Measurements from ENCODE around the gene KCNJ15.

KCNJ15 gene

GRCh38 chr21:38282921-38283320 lies 26.1 kb downstream of the KCNJ15 start:
- Histone ChIP-seq H3K36me3 (ENCODE audit: control insufficient read depth in 5 of 5, insufficient read depth in 5 of 5, low read length in 5 of 5) (no peaks in the 10 kb centered on the region), H3K9me3 (ENCODE audit: control insufficient read depth in 5 of 5, low read length in 5 of 5) (no peaks in the 10 kb centered on the region), H3K27ac (ENCODE audit: low read depth, low read length) (no peak overlapping the region), H3K27me3 (ENCODE audit: control insufficient read depth in 5 of 5, insufficient read depth in 4 of 5, low read length in 5 of 5) (peaks cover 0 to 4% (median 2%) of the 10 kb centered on the region in 5 donors), H3K4me3 (ENCODE audit: low read depth in 1 of 5, low read length in 5 of 5) (no peak overlapping the region), H3K9ac (ENCODE audit: low read length in 5 of 5) (peak overlapping the region in 1 of 5 donors; percentile 43), H3K4me1 (ENCODE audit: control insufficient read depth in 5 of 5, insufficient read depth in 5 of 5, low read length in 5 of 5) (peaks cover 0 to 14% (median 6%) of the 10 kb centered on the region in 5 donors)

- peaks cover 0 to 12% (median 6%) of the 10 kb centered on the region in 5 donors for H3K4me1 ChIP-seq (ENCODE audit: control insufficient read depth in 5 of 5, insufficient read depth in 5 of 5, low read length in 5 of 5)
- no peak overlapping the region for H3K9ac ChIP-seq (ENCODE audit: low read length in 5 of 5)
- no peaks in the 10 kb centered on the region for H3K36me3 ChIP-seq (ENCODE audit: control insufficient read depth in 5 of 5, insufficient read depth in 5 of 5, low read length in 5 of 5)
- no peak overlapping the region for H3K27ac ChIP-seq (ENCODE audit: low read depth, low read length)
- H3K9me3 ChIP-seq (ENCODE audit: control insufficient read depth in 5 of 5, low read length in 5 of 5): no peaks in the 10 kb centered on the region
- H3K4me3 ChIP-seq (ENCODE audit: low read depth in 1 of 5, low read length in 5 of 5): no peak overlapping the region
- peaks cover 0 to 4% (median 0%) of the 10 kb centered on the region in 5 donors for H3K27me3 ChIP-seq (ENCODE audit: control insufficient read depth in 5 of 5, insufficient read depth in 4 of 5, low read length in 5 of 5)
Measured at GRCh38 chr21:38284216-38284615, 27.4 kb downstream of the KCNJ15 start.

GRCh38 chr21:38286739-38287471 lies 30.1 kb downstream of the KCNJ15 start:
- Histone ChIP-seq H3K36me3 (ENCODE audit: control insufficient read depth in 5 of 5, insufficient read depth in 5 of 5, low read length in 5 of 5) (no peaks in the 10 kb centered on the region), H3K9ac (ENCODE audit: low read length in 5 of 5) (no peak overlapping the region), H3K4me1 (ENCODE audit: control insufficient read depth in 5 of 5, insufficient read depth in 5 of 5, low read length in 5 of 5) (peaks cover 0 to 12% (median 6%) of the 10 kb centered on the region in 5 donors), H3K27ac (ENCODE audit: low read depth, low read length) (no peak overlapping the region), H3K4me3 (ENCODE audit: low read depth in 1 of 5, low read length in 5 of 5) (no peak overlapping the region), H3K27me3 (ENCODE audit: control insufficient read depth in 5 of 5, insufficient read depth in 4 of 5, low read length in 5 of 5) (peaks cover 0 to 4% (median 0%) of the 10 kb centered on the region in 5 donors), H3K9me3 (ENCODE audit: control insufficient read depth in 5 of 5, low read length in 5 of 5) (no peaks in the 10 kb centered on the region)

GRCh38 chr21:38287476-38287875 lies 30.7 kb downstream of the KCNJ15 start:
- Histone ChIP-seq H3K27me3 (ENCODE audit: control insufficient read depth in 5 of 5, insufficient read depth in 4 of 5, low read length in 5 of 5) (peaks cover 0 to 4% (median 0%) of the 10 kb centered on the region in 5 donors), H3K9me3 (ENCODE audit: control insufficient read depth in 5 of 5, low read length in 5 of 5) (no peaks in the 10 kb centered on the region), H3K36me3 (ENCODE audit: control insufficient read depth in 5 of 5, insufficient read depth in 5 of 5, low read length in 5 of 5) (no peaks in the 10 kb centered on the region), H3K4me1 (ENCODE audit: control insufficient read depth in 5 of 5, insufficient read depth in 5 of 5, low read length in 5 of 5) (peaks cover 0 to 12% (median 6%) of the 10 kb centered on the region in 5 donors), H3K27ac (ENCODE audit: low read depth, low read length) (no peak overlapping the region), H3K4me3 (ENCODE audit: low read depth in 1 of 5, low read length in 5 of 5) (no peak overlapping the region), H3K9ac (ENCODE audit: low read length in 5 of 5) (no peak overlapping the region)

- no peak overlapping the region for H3K9ac ChIP-seq (ENCODE audit: low read length in 5 of 5)
- H3K27me3 ChIP-seq (ENCODE audit: control insufficient read depth in 5 of 5, insufficient read depth in 4 of 5, low read length in 5 of 5): no peaks in the 10 kb centered on the region
- no peaks in the 10 kb centered on the region for H3K36me3 ChIP-seq (ENCODE audit: control insufficient read depth in 5 of 5, insufficient read depth in 5 of 5, low read length in 5 of 5)
- no peak overlapping the region for H3K4me3 ChIP-seq (ENCODE audit: low read depth in 1 of 5, low read length in 5 of 5)
- H3K27ac ChIP-seq (ENCODE audit: low read depth, low read length): no peak overlapping the region
- peaks cover 0 to 11% (median 0%) of the 10 kb centered on the region in 5 donors for H3K4me1 ChIP-seq (ENCODE audit: control insufficient read depth in 5 of 5, insufficient read depth in 5 of 5, low read length in 5 of 5)
- H3K9me3 ChIP-seq (ENCODE audit: control insufficient read depth in 5 of 5, low read length in 5 of 5): no peaks in the 10 kb centered on the region
Measured at GRCh38 chr21:38289705-38290485, 33.1 kb downstream of the KCNJ15 start.

GRCh38 chr21:38290809-38291208 lies 34.0 kb downstream of the KCNJ15 start:
- Histone ChIP-seq H3K27me3 (ENCODE audit: control insufficient read depth in 5 of 5, insufficient read depth in 4 of 5, low read length in 5 of 5) (no peaks in the 10 kb centered on the region), H3K9me3 (ENCODE audit: control insufficient read depth in 5 of 5, low read length in 5 of 5) (no peaks in the 10 kb centered on the region), H3K4me3 (ENCODE audit: low read depth in 1 of 5, low read length in 5 of 5) (no peak overlapping the region), H3K9ac (ENCODE audit: low read length in 5 of 5) (no peak overlapping the region), H3K4me1 (ENCODE audit: control insufficient read depth in 5 of 5, insufficient read depth in 5 of 5, low read length in 5 of 5) (peaks cover 0 to 16% (median 2%) of the 10 kb centered on the region in 5 donors), H3K27ac (ENCODE audit: low read depth, low read length) (no peak overlapping the region), H3K36me3 (ENCODE audit: control insufficient read depth in 5 of 5, insufficient read depth in 5 of 5, low read length in 5 of 5) (no peaks in the 10 kb centered on the region)

- no peak overlapping the region for H3K4me3 ChIP-seq (ENCODE audit: low read depth in 1 of 5, low read length in 5 of 5)
- H3K9me3 ChIP-seq (ENCODE audit: control insufficient read depth in 5 of 5, low read length in 5 of 5): no peaks in the 10 kb centered on the region
- no peaks in the 10 kb centered on the region for H3K36me3 ChIP-seq (ENCODE audit: control insufficient read depth in 5 of 5, insufficient read depth in 5 of 5, low read length in 5 of 5)
- no peak overlapping the region for H3K9ac ChIP-seq (ENCODE audit: low read length in 5 of 5)
- H3K27me3 ChIP-seq (ENCODE audit: control insufficient read depth in 5 of 5, insufficient read depth in 4 of 5, low read length in 5 of 5): peaks cover 0 to 1% (median 0%) of the 10 kb centered on the region in 5 donors
- H3K4me1 ChIP-seq (ENCODE audit: control insufficient read depth in 5 of 5, insufficient read depth in 5 of 5, low read length in 5 of 5): peaks cover 0 to 26% (median 13%) of the 10 kb centered on the region in 5 donors
- no peak overlapping the region for H3K27ac ChIP-seq (ENCODE audit: low read depth, low read length)
Measured at GRCh38 chr21:38291874-38292273, 35.1 kb downstream of the KCNJ15 start.

- Histone ChIP-seq H3K27me3 (ENCODE audit: control insufficient read depth in 5 of 5, insufficient read depth in 4 of 5, low read length in 5 of 5) (peaks cover 0 to 4% (median 0%) of the 10 kb centered on the region in 5 donors), H3K27ac (ENCODE audit: low read depth, low read length) (no peak overlapping the region), H3K4me3 (ENCODE audit: low read depth in 1 of 5, low read length in 5 of 5) (no peak overlapping the region), H3K4me1 (ENCODE audit: control insufficient read depth in 5 of 5, insufficient read depth in 5 of 5, low read length in 5 of 5) (peaks cover 0 to 32% (median 19%) of the 10 kb centered on the region in 5 donors), H3K9me3 (ENCODE audit: control insufficient read depth in 5 of 5, low read length in 5 of 5) (no peaks in the 10 kb centered on the region), H3K36me3 (ENCODE audit: control insufficient read depth in 5 of 5, insufficient read depth in 5 of 5, low read length in 5 of 5) (no peaks in the 10 kb centered on the region), H3K9ac (ENCODE audit: low read length in 5 of 5) (no peak overlapping the region)
Measured at GRCh38 chr21:38293113-38293512, 36.3 kb downstream of the KCNJ15 start.

GRCh38 chr21:38293765-38294164 lies 37.0 kb downstream of the KCNJ15 start:
- no peak overlapping the region for H3K4me3 ChIP-seq (ENCODE audit: low read depth in 1 of 5, low read length in 5 of 5)
- H3K27ac ChIP-seq (ENCODE audit: low read depth, low read length): no peak overlapping the region

GRCh38 chr21:38294609-38295008 lies 37.8 kb downstream of the KCNJ15 start:
- H3K4me3 ChIP-seq (ENCODE audit: low read depth in 1 of 5, low read length in 5 of 5): no peak overlapping the region
- H3K9me3 ChIP-seq (ENCODE audit: control insufficient read depth in 5 of 5, low read length in 5 of 5): no peaks in the 10 kb centered on the region
- H3K27me3 ChIP-seq (ENCODE audit: control insufficient read depth in 5 of 5, insufficient read depth in 4 of 5, low read length in 5 of 5): peaks cover 0 to 6% (median 0%) of the 10 kb centered on the region in 5 donors
- no peaks in the 10 kb centered on the region for H3K36me3 ChIP-seq (ENCODE audit: control insufficient read depth in 5 of 5, insufficient read depth in 5 of 5, low read length in 5 of 5)
- H3K27ac ChIP-seq (ENCODE audit: low read depth, low read length): no peak overlapping the region
- no peak overlapping the region for H3K9ac ChIP-seq (ENCODE audit: low read length in 5 of 5)
- peaks cover 0 to 32% (median 19%) of the 10 kb centered on the region in 5 donors for H3K4me1 ChIP-seq (ENCODE audit: control insufficient read depth in 5 of 5, insufficient read depth in 5 of 5, low read length in 5 of 5)

More at GRCh38 chr21:38293765-38294164, 37.0 kb downstream of the KCNJ15 start:
- Histone ChIP-seq H3K4me1 (ENCODE audit: control insufficient read depth in 5 of 5, insufficient read depth in 5 of 5, low read length in 5 of 5) (peaks cover 0 to 32% (median 19%) of the 10 kb centered on the region in 5 donors), H3K9me3 (ENCODE audit: control insufficient read depth in 5 of 5, low read length in 5 of 5) (no peaks in the 10 kb centered on the region), H3K36me3 (ENCODE audit: control insufficient read depth in 5 of 5, insufficient read depth in 5 of 5, low read length in 5 of 5) (no peaks in the 10 kb centered on the region), H3K27me3 (ENCODE audit: control insufficient read depth in 5 of 5, insufficient read depth in 4 of 5, low read length in 5 of 5) (peaks cover 0 to 4% (median 0%) of the 10 kb centered on the region in 5 donors), H3K9ac (ENCODE audit: low read length in 5 of 5) (no peak overlapping the region)
